Breast epithelium (tissue), 4 donors: ENCODE results near the gene IMMP2L. TPM values are rescaled to one million over a fixed set of nuclear protein-coding genes. Genes with fewer than 3 reads are reported as not detected.

ENCODE experiments used
- DNase-seq, 2 donors: peaks; one replicate each; pipeline ENCODE4 v3.0.0-alpha.2; 2019; ENCODE audit warnings: low spot score in 2 of 2
- H3K27ac ChIP-seq, 2 donors: fragments of 200-600 bp; sonication (generic) in 1 of 2; one replicate each; pipeline ENCODE4 v1.5.1; 2016 to 2019; ENCODE audit warnings: mild to moderate bottlenecking in 1 of 2
- H3K27me3 ChIP-seq, 2 donors: fragments of 200-600 bp; sonication (generic) in 1 of 2; one replicate each; pipeline versions ENCODE4 v1.5.1 to v1.6.0; 2017 to 2019; ENCODE audit warnings: control low read depth in 1 of 2, mild to moderate bottlenecking in 1 of 2
- H3K36me3 ChIP-seq: fragments of 200-600 bp; one replicate; pipeline ENCODE4 v1.5.1; 2019
- H3K4me1 ChIP-seq, 2 donors: fragments of 200-600 bp; sonication (generic); one replicate each; pipeline ENCODE4 v1.5.1; 2016 to 2019; ENCODE audit warnings: control low read depth in 1 of 2
- H3K4me3 ChIP-seq, 3 donors: fragments of 200-600 bp; sonication (generic); 1 replicate in 2 of 3; 2 replicates in 1 of 3; pipeline ENCODE4 v1.5.1; 2016 to 2019; ENCODE audit warnings: mild to moderate bottlenecking in 3 of 3, moderate library complexity in 2 of 3
- H3K9me3 ChIP-seq, 2 donors: fragments of 200-600 bp; sonication (generic) in 1 of 2; one replicate each; pipeline ENCODE4 v1.5.1; 2016 to 2019; ENCODE audit warnings: control low read depth in 1 of 2
- CTCF ChIP-seq, 3 donors: fragments of 450-650 bp; IDR thresholded peaks; one replicate each; pipeline ENCODE4 v1.5.1; 2016 to 2017; ENCODE audit warnings: antibody characterized with exemption in 3 of 3, mild to moderate bottlenecking in 3 of 3, moderate library complexity in 3 of 3
- POLR2A ChIP-seq: fragments of 450-650 bp; IDR thresholded peaks from one replicate; pipeline ENCODE4 v1.6.1; 2016; ENCODE audit warnings: antibody characterized with exemption, mild to moderate bottlenecking, moderate library complexity
- POLR2AphosphoS5 ChIP-seq, 3 donors: sonication (generic); formaldehyde crosslinking; IDR thresholded peaks; one replicate each; pipeline ENCODE4 v1.6.1; 2017; ENCODE audit warnings: antibody characterized with exemption in 3 of 3
- intact Hi-C: fragments of 100-400 bp; cut with DNase I; formaldehyde crosslinking; loops from one replicate; pipeline ENCODE4 v1.15.1; 2023; ENCODE audit warnings: low total_unique reads
- total RNA-seq, 3 donors: library from RNA; depleted of rRNA; stranded (reverse); fragments of >200 nt; gene quantifications; one replicate each; pipeline ENCODE4 v1.1.0, GENCODE V29; 2016

Gene IMMP2L
- total RNA-seq, 3 donors from 2014 or later = 19.8 to 39.7 (median 30.8) TPM

GRCh38 chr7:110929480-110930249, 632.6 kb downstream of the IMMP2L start:
- DNase-seq = no peak
- Histone ChIP-seq H3K27me3 (no peaks in the 10 kb centered on the region), H3K27ac (no peak overlapping the region), H3K9me3 (no peaks in the 10 kb centered on the region), H3K4me3 (no peak overlapping the region), H3K4me1 (no peaks in the 10 kb centered on the region), H3K36me3 (no peaks in the 10 kb centered on the region)
- intact Hi-C loops = no loop called here
- TF ChIP-seq POLR2A (no peak), POLR2AphosphoS5 (IDR thresholded peaks at IDR 0.05) (no peak), CTCF (IDR thresholded peaks at IDR 0.05) (no peak)

DNA sequence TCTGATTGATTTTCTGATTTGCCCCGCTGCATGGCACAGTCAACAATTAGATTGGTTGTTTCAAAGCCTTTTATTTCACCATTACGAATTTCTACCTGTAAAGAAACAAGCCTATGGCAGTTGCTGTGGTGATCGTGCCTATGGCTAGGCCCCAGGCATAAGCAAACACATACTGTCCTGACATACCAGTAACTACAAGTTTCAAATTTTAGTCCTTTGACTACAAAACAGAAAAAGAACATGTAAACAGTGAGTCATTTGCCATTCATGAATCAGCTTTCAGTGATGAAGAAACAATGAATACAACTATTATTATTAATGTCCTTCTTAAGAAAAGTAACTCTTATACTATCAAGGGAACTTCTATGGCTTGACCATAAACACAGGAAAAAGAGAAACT, 639.4 kb downstream of the IMMP2L start:
- TF ChIP-seq CTCF (IDR thresholded peaks at IDR 0.05) (no peak), POLR2AphosphoS5 (IDR thresholded peaks at IDR 0.05) (no peak), POLR2A (no peak)
- DNase-seq = no peak
- Histone ChIP-seq H3K27me3 (no peaks in the 10 kb centered on the region), H3K27ac (no peak overlapping the region), H3K9me3 (no peaks in the 10 kb centered on the region), H3K36me3 (no peaks in the 10 kb centered on the region), H3K4me1 (no peaks in the 10 kb centered on the region), H3K4me3 (no peak overlapping the region)
- intact Hi-C loops = no loop called here

GRCh38 chr7:110921595-110922151, 640.6 kb downstream of the IMMP2L start:
- no peak for DNase-seq

DNA sequence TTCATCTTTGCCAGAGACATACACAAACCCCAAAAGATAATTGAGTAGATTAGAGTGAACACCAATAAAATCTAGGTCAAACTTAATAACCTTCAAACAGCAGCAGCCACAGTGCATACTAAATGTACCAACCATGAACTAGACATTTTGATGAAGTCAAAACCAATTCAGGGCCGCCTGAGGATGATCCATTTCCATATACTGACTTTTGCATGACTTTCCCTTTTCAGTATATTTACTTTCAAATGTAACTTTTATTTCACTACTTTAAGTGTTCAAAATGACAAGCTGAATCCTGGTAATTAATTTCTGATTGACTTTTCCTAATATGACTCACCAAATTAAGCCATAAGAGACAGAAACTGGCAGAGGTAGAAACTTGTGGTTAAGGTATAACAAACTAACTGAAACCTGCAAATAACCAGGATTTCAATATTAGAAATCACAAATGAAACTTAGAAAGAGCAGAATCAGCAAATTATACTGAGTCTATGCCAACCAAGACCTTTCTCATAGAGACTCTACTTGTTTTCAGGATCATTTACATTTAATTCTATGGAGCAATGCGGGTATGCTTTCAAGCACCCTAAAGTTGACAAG, 643.2 kb downstream of the IMMP2L start:
- no peaks in the 10 kb centered on the region for H3K36me3 ChIP-seq
- H3K27ac ChIP-seq = no peak overlapping the region
- TF ChIP-seq POLR2A = no peak
- TF ChIP-seq CTCF (IDR thresholded peaks at IDR 0.05) = no peak
- TF ChIP-seq POLR2AphosphoS5 (IDR thresholded peaks at IDR 0.05) = no peak
- no peak overlapping the region for H3K4me3 ChIP-seq
- DNase-seq = no peak
- no peaks in the 10 kb centered on the region for H3K4me1 ChIP-seq
- intact Hi-C loops = no loop called here
- H3K27me3 ChIP-seq = no peaks in the 10 kb centered on the region
- H3K9me3 ChIP-seq = no peaks in the 10 kb centered on the region

More at GRCh38 chr7:110921595-110922151, 640.6 kb downstream of the IMMP2L start:
- Histone ChIP-seq H3K27ac (no peak overlapping the region), H3K9me3 (no peaks in the 10 kb centered on the region), H3K27me3 (no peaks in the 10 kb centered on the region), H3K4me3 (no peak overlapping the region), H3K4me1 (no peaks in the 10 kb centered on the region), H3K36me3 (no peaks in the 10 kb centered on the region)
- intact Hi-C loops = no loop called here
- TF ChIP-seq POLR2A (no peak), POLR2AphosphoS5 (IDR thresholded peaks at IDR 0.05) (no peak), CTCF (IDR thresholded peaks at IDR 0.05) (no peak)

DNA sequence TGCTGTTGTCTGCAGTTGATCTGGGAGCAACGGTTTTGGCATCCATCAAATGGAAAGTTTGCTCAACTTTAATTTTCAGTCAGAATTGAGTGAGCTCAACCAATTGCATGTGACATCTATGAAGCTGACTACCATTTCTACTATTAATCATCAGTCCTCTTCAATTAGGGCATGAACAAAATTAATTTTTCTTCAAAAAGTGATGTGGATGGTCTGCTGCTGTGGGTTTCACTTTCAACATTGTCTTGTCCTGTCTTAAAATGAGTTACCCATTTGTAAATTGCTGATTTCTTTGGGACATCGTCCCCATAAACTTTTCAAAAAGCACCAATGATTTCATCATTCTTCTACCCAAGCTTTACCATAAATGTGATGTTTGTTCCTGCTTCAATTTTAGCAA, 648.0 kb downstream of the IMMP2L start:
- intact Hi-C loops = no loop called here
- no peaks in the 10 kb centered on the region for H3K36me3 ChIP-seq
- no peak for DNase-seq
- H3K27me3 ChIP-seq = no peaks in the 10 kb centered on the region
- TF ChIP-seq POLR2A = no peak
- no peak for TF ChIP-seq CTCF (IDR thresholded peaks at IDR 0.05)
- TF ChIP-seq POLR2AphosphoS5 (IDR thresholded peaks at IDR 0.05) = no peak
- H3K27ac ChIP-seq = no peak overlapping the region
- no peaks in the 10 kb centered on the region for H3K9me3 ChIP-seq
- no peaks in the 10 kb centered on the region for H3K4me1 ChIP-seq
- no peak overlapping the region for H3K4me3 ChIP-seq
